ENCODE data around the gene PEX1. TPM values are rescaled to one million over a fixed set of nuclear protein-coding genes. Genes with fewer than 3 reads are reported as not detected.

The PEX1 gene
- total and polyA plus RNA-seq, 9 of the 15 experiments (the other 6 are each of a cell fraction or from before 2014, with no cell fraction given): 9.4 to 32.2 (median 19.9) TPM

DNA sequence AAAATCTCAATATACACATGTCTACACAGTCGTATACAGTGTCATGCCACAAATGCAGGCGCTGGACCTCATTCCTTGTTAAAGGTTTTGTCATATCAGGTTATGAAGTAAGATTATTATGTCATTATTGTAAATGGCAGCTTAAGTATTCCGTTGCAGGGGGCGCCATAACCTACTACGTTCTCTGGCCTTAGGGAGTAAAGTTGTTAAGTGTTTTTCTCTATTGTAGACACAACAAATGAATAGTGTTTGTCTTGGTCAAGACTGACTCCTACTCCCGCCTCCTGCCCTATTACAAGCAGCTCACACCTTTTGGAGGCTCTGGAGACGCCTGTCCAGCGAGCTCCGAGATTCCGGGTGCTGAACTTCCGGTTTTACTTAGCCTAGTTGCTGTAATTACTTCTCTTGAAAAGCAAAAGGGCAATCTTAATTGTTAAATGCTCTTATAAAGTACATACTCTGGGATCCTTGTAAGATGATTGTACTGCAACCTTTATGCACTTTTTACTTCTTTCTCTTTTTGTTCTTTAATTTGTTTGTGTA is 80.0 kb downstream of the PEX1 start (continued):
- no peak for TF ChIP-seq CBFA2T2 (conservative IDR thresholded peaks at IDR 0.05)
- TF ChIP-seq ETV5 (CRISPR knock-in tag; IDR thresholded peaks at IDR 0.05; ENCODE audit: low read depth): 0 out of 2 replicates have a peak, but pooled peaks have one; percentile 33
- no peak for TF ChIP-seq NFYB (IDR thresholded peaks at IDR 0.05; ENCODE audit: extremely low read depth, insufficient read length)
- TF ChIP-seq, protein P1, sequence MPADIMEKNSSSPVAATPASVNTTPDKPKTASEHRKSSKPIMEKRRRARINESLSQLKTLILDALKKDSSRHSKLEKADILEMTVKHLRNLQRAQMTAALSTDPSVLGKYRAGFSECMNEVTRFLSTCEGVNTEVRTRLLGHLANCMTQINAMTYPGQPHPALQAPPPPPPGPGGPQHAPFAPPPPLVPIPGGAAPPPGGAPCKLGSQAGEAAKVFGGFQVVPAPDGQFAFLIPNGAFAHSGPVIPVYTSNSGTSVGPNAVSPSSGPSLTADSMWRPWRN (IDR thresholded peaks at IDR 0.05; ENCODE audit: low read depth): no peak; the same call in 1 of the 2 replicates
- no peak for TF ChIP-seq COPS2 (conservative IDR thresholded peaks at IDR 0.05)
- TF ChIP-seq BRD9 (IDR thresholded peaks at IDR 0.05; ENCODE audit: low read depth, partially characterized antibody): peak; percentile 50
- TF ChIP-seq STAT5B (CRISPR knock-in tag; IDR thresholded peaks at IDR 0.05): no peak
- TF ChIP-seq, protein P2, sequence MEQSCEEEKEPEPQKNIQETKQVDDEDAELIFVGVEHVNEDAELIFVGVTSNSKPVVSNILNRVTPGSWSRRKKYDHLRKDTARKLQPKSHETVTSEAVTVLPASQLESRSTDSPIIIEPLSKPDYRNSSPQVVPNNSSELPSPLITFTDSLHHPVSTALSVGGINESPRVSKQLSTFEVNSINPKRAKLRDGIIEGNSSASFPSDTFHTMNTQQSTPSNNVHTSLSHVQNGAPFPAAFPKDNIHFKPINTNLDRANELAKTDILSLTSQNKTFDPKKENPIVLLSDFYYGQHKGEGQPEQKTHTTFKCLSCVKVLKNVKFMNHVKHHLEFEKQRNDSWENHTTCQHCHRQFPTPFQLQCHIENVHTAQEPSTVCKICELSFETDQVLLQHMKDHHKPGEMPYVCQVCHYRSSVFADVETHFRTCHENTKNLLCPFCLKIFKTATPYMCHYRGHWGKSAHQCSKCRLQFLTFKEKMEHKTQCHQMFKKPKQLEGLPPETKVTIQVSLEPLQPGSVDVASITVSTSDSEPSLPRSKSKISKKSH (CRISPR knock-in tag; IDR thresholded peaks at IDR 0.05): no peak
- TF ChIP-seq, protein P3, sequence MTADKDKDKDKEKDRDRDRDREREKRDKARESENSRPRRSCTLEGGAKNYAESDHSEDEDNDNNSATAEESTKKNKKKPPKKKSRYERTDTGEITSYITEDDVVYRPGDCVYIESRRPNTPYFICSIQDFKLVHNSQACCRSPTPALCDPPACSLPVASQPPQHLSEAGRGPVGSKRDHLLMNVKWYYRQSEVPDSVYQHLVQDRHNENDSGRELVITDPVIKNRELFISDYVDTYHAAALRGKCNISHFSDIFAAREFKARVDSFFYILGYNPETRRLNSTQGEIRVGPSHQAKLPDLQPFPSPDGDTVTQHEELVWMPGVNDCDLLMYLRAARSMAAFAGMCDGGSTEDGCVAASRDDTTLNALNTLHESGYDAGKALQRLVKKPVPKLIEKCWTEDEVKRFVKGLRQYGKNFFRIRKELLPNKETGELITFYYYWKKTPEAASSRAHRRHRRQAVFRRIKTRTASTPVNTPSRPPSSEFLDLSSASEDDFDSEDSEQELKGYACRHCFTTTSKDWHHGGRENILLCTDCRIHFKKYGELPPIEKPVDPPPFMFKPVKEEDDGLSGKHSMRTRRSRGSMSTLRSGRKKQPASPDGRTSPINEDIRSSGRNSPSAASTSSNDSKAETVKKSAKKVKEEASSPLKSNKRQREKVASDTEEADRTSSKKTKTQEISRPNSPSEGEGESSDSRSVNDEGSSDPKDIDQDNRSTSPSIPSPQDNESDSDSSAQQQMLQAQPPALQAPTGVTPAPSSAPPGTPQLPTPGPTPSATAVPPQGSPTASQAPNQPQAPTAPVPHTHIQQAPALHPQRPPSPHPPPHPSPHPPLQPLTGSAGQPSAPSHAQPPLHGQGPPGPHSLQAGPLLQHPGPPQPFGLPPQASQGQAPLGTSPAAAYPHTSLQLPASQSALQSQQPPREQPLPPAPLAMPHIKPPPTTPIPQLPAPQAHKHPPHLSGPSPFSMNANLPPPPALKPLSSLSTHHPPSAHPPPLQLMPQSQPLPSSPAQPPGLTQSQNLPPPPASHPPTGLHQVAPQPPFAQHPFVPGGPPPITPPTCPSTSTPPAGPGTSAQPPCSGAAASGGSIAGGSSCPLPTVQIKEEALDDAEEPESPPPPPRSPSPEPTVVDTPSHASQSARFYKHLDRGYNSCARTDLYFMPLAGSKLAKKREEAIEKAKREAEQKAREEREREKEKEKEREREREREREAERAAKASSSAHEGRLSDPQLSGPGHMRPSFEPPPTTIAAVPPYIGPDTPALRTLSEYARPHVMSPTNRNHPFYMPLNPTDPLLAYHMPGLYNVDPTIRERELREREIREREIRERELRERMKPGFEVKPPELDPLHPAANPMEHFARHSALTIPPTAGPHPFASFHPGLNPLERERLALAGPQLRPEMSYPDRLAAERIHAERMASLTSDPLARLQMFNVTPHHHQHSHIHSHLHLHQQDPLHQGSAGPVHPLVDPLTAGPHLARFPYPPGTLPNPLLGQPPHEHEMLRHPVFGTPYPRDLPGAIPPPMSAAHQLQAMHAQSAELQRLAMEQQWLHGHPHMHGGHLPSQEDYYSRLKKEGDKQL (CRISPR knock-in tag; IDR thresholded peaks at IDR 0.05; ENCODE audit: borderline replicate concordance): no peak
- no peak; the same call in 1 of the 2 replicates for TF ChIP-seq NCOA6 (IDR thresholded peaks at IDR 0.05)
- TF ChIP-seq NBN (IDR thresholded peaks at IDR 0.05; ENCODE audit: low read depth): peak; percentile 69; the same call in 1 of the 2 replicates
- TF ChIP-seq, protein P4, sequence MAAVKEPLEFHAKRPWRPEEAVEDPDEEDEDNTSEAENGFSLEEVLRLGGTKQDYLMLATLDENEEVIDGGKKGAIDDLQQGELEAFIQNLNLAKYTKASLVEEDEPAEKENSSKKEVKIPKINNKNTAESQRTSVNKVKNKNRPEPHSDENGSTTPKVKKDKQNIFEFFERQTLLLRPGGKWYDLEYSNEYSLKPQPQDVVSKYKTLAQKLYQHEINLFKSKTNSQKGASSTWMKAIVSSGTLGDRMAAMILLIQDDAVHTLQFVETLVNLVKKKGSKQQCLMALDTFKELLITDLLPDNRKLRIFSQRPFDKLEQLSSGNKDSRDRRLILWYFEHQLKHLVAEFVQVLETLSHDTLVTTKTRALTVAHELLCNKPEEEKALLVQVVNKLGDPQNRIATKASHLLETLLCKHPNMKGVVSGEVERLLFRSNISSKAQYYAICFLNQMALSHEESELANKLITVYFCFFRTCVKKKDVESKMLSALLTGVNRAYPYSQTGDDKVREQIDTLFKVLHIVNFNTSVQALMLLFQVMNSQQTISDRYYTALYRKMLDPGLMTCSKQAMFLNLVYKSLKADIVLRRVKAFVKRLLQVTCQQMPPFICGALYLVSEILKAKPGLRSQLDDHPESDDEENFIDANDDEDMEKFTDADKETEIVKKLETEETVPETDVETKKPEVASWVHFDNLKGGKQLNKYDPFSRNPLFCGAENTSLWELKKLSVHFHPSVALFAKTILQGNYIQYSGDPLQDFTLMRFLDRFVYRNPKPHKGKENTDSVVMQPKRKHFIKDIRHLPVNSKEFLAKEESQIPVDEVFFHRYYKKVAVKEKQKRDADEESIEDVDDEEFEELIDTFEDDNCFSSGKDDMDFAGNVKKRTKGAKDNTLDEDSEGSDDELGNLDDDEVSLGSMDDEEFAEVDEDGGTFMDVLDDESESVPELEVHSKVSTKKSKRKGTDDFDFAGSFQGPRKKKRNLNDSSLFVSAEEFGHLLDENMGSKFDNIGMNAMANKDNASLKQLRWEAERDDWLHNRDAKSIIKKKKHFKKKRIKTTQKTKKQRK (IDR thresholded peaks at IDR 0.05; ENCODE audit: borderline replicate concordance, low read depth, low read length): no peak
- TF ChIP-seq CCNT2 (IDR thresholded peaks at IDR 0.05; ENCODE audit: borderline replicate concordance, extremely low read depth, insufficient read length, low read depth, low read length): no peak
- TF ChIP-seq TRIM28 (IDR thresholded peaks at IDR 0.05): no peak
- TF ChIP-seq ZNF253 (CRISPR knock-in tag; conservative IDR thresholded peaks at IDR 0.05): no peak
- peak; percentile 78 for TF ChIP-seq SMARCA4 (IDR thresholded peaks at IDR 0.05)
- TF ChIP-seq BRD4 (IDR thresholded peaks at IDR 0.05): no peak
- TF ChIP-seq, protein P5, sequence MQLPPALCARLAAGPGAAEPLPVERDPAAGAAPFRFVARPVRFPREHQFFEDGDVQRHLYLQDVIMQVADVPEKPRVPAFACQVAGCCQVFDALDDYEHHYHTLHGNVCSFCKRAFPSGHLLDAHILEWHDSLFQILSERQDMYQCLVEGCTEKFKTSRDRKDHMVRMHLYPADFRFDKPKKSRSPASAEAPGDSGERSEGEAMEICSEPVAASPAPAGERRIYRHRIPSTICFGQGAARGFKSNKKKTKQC (CRISPR knock-in tag; IDR thresholded peaks at IDR 0.05): no peak

Data from K562 (cell line).